ENCODE results near the gene KCNIP4.

KCNIP4 gene

DNA sequence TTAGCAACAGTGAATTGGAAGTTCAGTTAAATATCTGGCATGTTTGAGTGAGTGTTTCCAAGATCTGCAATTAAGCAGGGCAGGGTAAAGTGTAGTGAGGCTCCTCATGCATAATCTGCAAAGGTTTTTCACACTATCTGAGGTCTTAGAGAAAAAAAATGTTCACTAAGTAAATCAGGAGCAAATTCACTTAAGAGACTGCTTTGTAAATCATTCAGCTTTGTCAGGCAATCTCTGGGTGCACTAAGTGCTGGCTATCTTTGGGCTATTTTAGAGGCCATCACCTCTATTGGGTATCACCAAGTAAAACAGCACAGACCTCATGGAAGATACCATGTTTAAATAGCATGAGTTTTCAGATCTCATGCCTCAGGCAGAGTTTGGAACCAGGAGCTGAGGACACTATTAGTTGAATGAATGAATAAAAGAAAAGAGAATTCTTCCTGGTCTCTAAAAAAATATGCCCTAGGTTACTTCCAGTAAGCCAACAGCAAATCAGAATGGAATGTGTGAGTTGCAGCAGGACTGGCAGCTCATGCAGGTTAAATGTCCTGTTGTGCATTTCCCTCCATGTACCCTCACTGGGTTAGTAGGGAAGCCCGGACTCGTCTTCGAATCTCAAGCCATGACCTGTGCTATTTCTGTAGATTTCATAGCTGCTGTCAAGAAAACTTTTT, 195.3 kb downstream of the KCNIP4 start:
- no peak for DNase-seq

DNA sequence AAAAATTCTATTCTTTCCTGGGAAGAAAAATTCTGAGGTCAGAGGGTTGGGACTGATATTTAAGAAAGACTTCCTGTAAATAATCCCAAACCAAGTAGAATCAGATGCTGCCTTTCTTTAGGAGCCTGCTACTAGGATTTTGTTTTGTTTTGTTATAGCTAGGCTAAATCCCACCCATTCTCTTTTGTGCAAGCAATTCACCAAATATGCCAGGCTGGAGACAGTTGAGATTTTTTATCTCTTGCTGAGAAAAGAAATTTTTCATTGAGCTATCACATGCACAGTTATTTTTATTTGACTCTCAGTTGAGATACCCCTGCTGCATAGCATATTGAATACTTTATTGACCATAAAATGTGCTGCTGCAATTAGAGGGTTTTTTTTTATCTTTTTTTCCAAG, 196.0 kb downstream of the KCNIP4 start:
- DNase-seq: no peak

DNA sequence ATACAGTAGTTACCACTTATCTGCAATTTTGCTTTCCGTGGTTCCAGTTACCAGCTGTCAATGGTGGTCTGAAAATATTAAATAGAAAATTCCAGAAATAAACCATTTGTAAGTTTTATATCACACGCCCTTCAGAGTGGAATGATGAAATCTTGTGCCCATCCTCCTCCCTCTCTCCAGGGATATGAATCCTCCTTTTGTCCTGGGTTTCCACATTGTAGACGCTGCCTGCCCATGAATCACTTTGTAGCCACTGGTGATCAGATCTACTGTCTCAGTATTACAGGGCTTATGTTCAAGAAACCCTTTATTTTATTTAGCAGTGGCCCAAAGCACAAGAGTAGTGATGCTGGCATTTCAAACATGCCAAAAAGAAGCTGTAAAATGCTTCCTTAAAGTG, 198.6 kb downstream of the KCNIP4 start:
- no peak for DNase-seq

DNA sequence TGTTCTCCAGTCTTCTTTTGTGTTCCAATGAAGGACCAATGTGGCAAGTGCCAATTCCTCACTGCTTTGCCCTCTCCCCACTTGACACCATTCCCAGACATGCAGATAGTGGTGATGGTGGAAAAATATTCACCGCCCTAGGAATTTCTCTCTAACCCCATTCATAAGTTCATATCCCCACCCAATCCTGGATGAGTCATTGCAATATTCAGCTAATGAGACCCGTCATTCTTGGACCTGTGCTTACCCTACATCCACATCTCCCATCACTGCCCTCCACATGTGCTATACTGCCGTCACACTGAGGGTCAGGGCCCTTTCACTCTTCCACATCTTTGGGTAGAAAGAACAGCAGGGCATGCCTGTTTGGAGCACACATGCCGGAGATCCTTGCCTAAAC, 199.2 kb downstream of the KCNIP4 start:
- DNase-seq: no peak

DNA sequence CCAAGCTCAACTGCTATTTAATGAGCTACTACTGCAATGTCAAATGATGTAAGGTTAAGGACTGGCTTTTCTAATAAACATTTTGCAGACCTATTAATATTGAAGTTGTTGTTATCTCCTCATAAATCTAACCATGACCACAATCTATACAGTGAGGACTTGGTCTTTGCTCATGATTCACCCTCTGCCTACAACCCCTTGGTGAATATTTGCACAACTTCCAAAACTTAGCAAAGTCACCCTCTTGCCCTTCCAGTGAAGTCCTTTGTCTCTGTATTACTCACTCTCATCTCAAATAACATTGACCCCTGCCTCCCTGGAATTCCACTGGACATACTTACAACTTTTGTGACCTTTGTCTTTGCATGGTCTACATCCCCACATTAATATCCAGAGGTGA, 204.5 kb downstream of the KCNIP4 start:
- no peak for DNase-seq

DNA sequence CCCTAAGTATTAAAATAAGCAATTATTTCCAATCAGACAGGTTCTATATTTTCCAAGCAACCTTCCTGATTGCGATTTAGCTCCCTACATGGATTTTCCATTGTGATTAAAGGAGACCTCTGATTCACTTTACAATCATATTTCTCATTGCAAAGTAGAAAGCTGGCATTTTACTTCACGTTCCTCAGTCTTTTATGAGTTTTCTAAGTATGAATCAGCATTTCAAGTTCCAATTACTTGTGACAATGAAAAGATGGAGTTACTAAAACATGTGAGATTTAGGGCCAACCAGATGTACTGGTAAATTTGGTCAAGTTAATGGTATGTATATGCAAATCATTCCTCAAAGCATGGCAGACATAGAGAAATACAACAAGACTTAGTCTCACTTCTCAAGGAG, 206.2 kb downstream of the KCNIP4 start:
- no peak for DNase-seq

DNA sequence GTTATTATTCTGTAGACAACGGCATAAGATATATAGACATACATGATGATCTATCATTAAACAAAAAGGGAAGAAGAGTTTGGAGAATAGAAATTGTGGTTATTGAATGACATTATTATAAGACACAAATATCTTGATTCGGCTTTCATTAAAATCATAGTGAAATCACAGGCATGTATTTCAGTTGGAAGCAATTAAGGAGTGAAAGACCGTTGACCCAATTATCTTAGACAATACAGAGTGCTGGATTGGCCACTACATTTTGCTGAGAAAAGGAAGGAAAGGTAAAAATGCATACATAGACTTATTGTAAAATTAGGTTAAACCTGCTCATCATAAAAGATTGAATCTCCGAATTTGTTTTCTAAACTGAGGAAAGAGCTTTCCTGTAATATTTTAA, 209.8 kb downstream of the KCNIP4 start:
- DNase-seq: no peak

DNA sequence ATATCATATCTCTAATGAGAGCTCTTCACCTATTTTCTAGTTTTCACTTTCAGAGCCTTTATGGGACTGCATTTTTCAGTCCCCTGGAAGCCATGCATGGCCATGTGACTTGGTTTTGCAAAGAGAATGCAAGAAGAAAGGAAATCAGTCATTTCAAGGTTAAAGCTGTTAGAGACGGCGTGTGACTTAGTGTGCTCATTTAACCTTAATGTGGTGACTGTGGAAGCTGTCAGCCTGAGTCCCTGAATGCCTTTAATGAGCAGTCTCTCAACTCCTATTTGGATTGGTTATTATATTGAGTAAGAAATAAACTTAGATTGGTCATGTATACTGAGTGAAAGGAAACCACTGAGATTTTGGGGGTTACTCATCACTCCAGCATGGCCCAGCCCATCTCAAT, 212.7 kb downstream of the KCNIP4 start:
- no peak for DNase-seq

DNA sequence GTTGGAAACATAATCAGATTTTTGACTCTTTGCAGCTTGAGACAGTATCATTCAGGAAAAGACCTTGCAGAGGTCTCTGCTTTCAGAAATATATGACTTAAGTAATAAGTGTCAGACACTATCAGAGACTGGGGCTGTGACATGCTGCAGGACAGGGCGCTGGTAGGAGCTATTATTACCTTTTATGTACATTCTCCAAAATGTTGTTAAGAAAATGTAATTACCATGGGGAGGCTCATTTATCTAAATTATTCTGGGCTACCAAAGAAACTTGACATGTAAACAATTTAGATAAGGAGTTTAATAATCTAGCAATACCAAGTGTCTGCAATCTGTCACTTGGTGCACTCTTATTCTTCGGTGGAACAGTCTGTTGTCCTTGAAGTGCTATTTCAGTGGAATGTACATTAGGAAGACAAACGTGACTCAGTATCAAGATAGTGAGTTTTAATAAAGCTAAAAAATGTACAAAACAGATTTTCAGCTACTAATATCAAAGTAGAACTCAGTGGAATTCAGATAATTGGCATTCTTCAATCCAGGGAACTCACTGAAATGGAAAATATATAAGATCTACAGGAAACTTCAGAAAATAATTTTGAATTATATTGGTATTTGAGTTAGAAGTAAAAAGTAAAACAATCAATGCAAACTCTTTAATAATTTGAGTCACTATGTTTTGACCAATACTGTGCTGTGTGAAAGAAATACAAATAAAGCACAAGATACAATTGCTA, 214.5 kb downstream of the KCNIP4 start:
- no peak for DNase-seq

DNA sequence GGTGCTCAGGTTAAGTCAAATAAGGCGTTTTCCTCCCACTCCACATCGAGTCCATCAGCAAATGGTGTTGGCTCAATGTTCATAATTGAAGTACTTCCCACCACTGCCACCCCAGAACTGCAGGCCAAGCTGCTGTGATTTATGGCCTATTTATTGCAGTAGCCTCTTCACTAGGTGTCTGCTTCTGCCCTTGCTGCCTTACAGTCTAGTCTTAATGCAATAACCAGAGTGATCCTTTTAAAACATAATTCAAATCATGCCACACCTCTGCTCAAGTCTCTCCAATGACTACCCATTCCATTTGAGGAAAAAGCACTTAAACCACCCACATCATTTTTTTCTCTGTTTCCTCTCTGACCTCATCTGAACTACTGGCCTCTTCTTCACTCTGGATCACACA, 220.3 kb downstream of the KCNIP4 start:
- DNase-seq: no peak

DNA sequence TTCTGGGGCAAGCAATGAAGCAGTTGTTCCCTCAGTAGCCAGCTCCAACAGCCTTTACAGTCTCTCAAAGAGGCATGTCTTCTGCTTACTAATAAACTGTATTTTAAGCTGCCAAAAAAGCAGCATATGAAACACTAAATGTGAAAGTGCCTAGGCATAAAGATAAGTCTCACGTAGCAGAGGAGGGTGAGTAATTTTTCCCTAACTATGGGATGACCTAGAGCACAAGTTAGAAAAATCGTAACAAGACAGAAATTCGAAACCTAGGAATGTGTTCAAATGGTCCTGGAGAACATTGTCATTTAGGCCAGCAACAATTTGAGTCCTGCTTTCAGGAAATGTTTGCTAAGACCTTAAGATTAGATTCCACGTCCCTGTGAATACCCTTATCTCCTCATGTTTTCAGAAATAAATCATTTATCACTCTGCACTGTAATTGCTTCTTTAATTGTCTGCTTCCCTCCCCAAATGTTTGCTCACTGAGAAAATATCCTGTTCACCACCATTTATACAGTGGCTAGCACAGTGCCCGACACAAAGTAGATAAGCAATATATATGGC, 222.2 kb downstream of the KCNIP4 start:
- DNase-seq: no peak

DNA sequence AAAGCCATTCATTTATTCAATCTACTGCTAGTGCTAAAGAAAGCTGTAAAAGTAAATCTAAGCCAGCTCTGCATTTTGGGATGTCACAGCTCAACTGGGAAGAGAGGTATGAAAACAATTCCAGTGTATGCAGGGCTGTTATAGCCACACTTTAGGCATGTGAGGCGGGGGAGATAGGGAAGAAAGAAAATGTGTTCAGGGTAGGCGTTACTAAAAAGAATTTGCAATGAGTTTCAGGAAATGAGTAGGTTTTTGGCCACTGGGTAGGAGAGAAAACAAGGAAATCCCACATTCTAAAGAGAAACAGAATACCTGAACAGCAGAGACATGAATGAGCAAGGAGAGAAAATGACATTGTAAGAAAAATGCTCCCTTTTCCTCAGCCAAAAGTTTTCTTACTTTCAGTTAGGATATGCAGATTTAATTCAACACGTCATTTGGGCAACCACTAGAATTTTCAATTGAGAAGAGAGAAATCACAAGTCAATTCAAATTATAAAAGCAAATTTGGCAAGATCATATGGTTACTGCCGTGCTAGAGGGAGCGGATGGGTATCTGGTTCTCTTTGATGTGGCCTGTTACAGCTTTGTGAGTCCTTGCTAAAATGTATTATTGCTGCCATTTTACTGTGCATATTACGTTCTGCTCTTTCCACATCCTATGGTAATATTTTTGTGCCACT, 226.3 kb downstream of the KCNIP4 start:
- no peak for DNase-seq

DNA sequence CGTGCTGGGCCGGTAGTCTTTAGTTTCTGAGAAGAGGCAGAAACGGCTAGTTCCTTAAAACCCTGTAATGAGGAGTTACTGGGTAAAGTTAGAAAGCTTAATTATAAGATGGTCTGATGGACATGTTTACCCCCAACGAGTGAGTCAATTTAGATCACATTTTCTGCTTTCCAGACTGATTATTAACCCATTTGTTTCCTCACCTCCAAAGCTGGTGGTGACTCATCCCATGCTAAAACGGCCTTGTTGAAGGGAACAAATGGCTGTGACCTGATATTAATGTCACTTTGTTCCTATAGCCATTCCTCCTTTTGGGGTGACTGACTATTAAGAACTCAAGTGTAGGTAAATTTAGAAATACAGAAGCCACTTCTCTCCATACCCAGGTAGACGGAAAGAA, 232.0 kb downstream of the KCNIP4 start:
- no peak for DNase-seq

DNA sequence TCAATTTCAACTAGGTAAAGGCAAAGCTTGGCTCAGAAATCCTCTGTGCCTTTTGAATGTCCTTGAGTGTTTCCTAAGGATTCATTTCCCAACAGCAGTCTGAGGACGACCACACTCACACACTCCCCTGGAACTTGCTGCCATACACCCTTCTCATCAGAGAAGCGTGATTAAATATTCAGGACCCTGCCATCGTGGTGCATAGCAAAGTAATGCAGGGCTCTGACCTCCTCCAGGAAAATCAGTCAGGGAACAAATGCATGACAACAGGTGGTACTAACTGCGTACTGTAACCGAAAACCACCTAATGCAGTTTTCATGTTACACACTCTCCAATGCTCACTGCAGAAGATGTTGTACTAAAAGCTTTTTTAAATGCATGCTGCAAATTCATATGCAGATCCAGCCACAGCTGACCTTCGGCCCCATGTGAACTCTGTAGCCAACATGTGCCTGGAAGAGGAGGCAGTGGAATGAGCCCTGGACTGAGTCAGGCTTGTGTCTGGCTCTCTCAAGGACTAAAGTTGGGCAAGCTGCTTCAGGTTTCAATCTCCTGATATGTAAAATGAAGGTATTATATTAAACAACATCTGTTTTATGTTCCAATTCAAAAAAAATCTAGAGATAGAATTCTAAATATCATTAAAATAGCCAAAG, 238.3 kb downstream of the KCNIP4 start:
- no peak for DNase-seq

DNA sequence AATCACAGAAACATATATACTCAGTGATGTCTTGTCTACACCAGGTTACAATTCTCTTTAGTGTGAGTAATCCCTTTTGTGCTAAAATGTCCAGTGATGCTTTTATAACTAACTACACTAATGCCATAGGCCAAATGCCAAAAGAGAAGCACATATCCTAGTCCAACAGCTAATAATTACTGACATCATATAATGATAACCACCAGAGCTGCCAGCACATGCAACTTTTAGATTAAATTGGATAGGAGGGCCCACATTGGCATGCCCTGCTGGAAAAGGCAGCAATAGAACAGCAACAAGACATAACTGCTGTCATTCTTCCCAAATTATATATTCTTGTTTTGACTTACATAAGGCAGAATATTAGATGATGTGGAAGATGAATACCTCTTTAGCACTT, 238.8 kb downstream of the KCNIP4 start:
- DNase-seq: no peak

DNA sequence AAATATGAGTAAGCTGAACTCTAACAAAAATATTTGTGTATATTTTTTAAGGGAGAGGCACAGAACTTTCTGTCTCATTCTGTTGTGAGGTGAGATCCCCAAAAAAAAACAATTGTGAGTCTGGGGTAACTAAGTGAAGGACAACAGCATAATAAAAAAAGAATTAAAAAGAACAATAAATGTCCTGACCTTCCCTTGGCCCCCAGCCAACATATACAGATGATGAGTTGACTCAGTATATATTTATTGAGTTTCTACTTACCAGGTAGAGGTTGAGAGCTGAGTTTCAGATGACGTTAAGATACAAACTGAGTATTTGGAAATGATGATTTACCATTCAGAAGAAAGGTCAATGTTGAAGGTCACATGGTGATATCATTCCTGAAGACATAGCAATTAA, 239.5 kb downstream of the KCNIP4 start:
- DNase-seq: no peak

DNA sequence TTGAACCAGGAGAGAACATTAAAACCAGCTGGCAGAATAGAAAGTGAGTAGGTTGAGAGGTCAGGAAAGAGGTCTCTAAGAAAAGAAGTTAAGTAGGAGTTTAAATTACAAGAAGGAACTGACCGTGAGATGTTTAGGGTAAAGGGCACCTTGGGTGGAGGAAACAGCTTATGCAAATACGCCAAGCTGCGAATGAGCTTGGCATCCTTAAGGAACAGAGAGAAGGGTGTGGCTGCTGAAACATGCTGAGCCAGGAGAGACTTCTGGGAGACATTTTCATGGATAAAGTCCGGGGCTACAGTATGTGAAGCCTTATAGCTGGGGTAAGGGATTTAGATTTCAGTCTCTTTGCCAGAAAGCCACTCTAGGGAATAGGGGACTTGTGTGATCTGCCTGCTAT, 249.1 kb downstream of the KCNIP4 start:
- no peak for DNase-seq

DNA sequence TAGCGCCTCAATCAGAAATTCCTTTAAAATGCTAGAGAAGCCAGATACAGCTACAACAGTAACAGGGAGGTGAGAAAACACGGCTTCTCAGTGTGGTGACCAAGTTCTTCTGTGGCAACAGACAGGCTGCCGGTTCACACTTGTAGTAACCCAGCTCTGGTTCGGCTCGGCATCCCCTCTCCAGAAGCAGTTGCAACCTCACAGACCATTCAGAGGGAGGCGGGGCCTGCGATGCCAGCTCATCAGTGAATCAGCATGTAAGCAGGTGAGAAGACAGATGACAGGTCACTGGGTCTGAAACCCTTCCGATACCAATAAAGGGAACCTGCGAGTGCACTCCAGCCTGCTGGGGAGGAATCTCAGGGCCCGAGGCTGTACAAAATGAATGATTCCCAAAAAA, 251.0 kb downstream of the KCNIP4 start:
- no peak for DNase-seq

DNA sequence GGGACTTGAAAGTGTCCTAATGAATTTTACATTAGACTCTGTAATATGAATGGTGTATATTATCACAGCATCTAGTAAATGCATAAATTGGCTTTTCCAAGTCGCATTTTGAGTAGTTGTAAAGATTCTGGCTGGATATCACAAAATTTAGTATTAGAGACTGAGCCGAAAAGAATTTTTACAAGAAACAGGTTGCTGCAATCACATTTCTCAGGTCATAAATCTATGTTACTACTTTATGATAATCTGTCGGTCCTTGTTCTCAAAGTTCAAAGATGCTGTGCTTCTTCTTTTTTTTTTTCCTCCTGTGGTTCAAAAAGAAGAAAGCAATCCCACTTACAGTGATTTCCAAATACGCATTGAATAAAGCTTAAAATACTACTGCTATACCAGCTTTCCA, 253.4 kb downstream of the KCNIP4 start:
- no peak for DNase-seq

DNA sequence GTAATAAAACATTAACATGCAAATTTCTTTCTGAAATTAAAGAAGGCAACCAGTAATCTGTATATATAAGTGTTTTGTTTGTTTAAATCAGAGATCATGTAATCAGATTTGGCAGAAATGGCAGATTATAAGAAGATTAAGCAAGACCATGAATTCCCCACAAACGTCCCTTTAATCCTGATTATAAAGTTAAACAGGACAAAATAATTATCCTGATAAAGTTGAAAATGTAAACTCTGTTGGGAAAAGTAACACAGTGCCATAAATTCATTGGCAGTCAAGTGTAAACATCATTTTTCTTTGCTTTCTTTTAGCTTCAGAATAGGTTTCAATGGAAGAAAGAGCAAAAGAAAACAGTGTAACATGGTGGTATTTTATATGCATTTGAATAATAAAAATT, 256.3 kb downstream of the KCNIP4 start:
- DNase-seq: no peak

DNA sequence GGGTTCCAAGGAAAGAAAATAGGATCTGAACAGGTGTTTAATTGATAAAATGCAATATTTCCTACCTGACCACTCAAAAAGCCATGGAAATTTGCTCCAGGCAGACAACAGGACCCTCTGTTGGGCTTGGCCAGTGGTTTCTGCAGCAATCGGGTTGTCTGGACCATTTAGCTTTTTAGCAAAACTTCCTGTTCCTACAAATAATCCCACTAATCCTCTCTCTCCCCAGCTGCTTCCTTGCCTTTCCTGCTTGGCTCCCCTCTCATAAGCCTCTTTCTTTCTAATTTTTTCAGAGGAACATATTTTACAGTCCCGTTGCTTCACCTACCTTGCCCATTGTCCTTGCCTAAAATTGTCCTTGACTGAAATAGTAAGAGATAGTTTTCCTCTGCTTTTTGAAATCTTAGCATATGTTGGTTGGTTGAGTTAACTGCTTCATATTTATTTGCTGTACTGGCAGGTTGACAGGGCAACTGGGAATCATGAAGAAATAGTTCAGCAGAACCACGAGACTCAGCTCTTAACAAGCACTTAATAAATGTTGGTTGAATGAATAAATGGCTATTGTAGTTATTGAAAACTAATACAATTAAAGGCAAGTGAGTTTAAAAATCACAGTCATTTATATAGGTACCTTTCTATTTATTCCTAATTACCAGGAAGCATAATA, 259.8 kb downstream of the KCNIP4 start:
- no peak for DNase-seq

DNA sequence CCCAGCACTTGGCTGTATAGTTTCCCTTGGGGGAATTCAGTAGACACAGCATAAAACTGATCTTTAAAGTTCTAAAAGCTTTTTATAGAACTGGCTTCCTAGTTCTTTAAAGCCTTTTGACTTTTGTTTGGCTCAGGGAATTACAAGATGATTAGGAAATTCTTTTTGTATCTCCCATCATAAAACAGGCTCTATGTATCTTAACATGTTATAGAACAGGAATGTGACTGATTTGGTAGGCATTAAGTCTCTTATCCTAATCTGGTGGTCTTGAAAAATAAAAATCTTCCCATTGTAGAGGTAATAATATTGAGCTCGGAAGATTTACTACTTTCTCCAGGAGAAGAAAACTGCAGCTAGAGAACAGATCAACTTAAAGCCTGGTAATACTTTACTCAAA, 262.7 kb downstream of the KCNIP4 start:
- DNase-seq: no peak

DNA sequence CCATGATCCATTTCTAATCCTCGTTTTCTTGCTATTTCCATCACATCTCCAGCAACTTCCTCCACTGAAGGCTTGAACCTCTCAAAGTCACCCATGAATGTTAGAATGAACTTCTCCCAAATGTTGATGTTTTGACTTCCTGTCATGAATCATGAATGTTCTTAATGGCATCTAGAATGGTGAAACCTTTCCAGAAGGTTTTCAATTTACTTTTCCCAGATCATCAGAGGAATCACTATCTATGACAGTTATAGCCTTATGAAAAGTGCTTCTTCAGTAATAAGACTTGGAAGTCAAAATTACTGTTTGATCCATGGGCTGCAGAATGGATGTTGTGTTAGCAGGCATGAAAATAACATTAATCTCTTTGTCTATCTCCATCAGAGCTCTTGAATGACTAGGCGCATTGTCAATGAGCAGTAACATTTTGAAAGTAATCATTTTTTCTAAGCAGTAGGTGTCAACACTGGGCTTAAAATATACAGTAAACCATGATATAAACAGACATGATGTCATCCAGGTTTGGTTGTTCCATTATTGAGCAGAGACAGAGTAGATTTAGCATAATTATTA, 268.2 kb downstream of the KCNIP4 start:
- no peak for DNase-seq

Data from activated CD4-positive, alpha-beta T cell treated with anti-CD3 and anti-CD28 coated beads for 4 hours (primary cell).